Activated naive CD8-positive, alpha-beta T cell treated with anti-CD3 and anti-CD28 coated beads, Interleukin-2, amount 50 U/mL, for 24 hours (primary cell): ENCODE data around the gene CFAP97.

Experiments used
- ATAC-seq: fragments of 150-1000 bp; cut with Tn5 transposase; one replicate; pipeline ENCODE4 v1.10.0; 2021
- DNase-seq: peaks from one replicate; pipeline ENCODE4 v3.0.0; 2021
- H3K27ac Mint-ChIP-seq: one replicate; pipeline ENCODE4 v1.8.0; 2021; ENCODE audit warnings: mild to moderate bottlenecking, mixed read lengths
- H3K27me3 Mint-ChIP-seq: one replicate; pipeline ENCODE4 v1.8.0; 2021; ENCODE audit warnings: mixed read lengths
- H3K36me3 Mint-ChIP-seq: one replicate; pipeline ENCODE4 v1.8.0; 2021; ENCODE audit warnings: low read depth, mixed read lengths
- H3K4me1 Mint-ChIP-seq: one replicate; pipeline ENCODE4 v1.8.0; 2021; ENCODE audit warnings: mixed read lengths
- H3K4me3 Mint-ChIP-seq: one replicate; pipeline ENCODE4 v1.8.0; 2021; ENCODE audit warnings: mild to moderate bottlenecking, moderate library complexity, mixed read lengths
- H3K9me3 Mint-ChIP-seq: one replicate; pipeline ENCODE4 v1.8.0; 2021; ENCODE audit warnings: mixed read lengths

CFAP97 gene

DNA sequence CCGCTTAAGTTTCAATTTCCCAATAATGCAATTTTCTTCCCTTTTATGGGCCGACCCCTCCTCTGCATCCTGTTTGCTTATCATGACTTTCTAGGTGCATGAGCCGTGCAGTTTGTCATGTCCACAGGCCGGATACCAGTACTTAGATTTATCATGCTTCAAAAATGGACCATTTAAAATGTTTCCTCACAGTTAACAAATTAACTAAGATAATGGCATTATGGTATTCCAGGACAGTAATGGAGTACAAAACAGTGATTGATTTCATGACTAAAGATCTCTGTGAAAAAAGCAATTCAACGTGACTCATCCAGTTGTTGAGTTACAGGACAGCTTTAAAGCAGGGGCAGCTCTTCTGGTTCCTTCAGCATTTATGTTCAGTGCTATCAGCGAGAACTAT, 28.6 kb upstream of the CFAP97 start:
- H3K4me3 Mint-ChIP-seq = no peak overlapping the region
- H3K27me3 Mint-ChIP-seq = no peaks in the 10 kb centered on the region
- peaks cover 1% of the 10 kb centered on the region for H3K36me3 Mint-ChIP-seq
- no peaks in the 10 kb centered on the region for H3K9me3 Mint-ChIP-seq
- peaks cover 11% of the 10 kb centered on the region for H3K4me1 Mint-ChIP-seq
- no peak for ATAC-seq
- DNase-seq = no peak
- H3K27ac Mint-ChIP-seq = no peak overlapping the region

DNA sequence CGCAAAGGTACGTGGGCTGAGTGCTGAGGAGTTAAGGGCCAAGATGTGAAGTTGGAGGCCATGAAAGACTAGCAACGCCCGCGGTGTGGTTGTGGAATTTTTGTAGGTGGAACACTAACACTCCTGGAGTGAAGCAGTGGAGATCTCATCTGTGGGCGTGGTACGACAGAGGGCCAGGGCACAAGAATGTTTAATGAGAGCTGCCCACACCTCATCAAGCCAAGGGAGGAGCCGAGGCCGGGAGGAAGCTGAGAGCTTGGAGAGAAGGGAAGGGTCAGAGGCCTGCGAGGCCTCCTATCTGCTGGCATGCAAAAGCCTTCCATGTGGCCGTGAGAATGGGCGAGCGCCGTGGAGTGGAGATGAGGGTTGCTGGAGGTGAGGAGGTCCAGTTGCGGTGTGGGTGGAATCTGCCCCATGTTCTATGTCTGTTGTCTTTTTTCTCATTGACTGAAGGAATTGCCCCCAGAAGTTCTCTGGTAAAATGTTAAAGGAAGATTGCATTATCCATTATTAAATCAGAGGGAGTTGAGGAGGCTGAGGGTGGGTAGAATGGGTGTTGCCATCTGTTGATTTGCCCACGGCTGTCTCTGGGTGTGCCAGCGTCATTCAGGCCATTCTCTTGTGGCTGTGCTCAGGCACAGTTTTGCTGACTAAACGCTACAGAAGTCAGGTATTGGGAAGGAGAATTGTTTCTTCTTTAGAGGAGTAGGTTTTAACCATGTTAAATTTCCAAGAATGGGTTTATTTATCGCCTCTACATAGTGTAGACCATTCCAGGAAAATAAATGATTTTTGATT, 25.4 kb upstream of the CFAP97 start:
- Mint-ChIP-seq H3K36me3 (no peaks in the 10 kb centered on the region), H3K9me3 (no peaks in the 10 kb centered on the region), H3K27ac (no peak overlapping the region), H3K4me1 (peaks cover 10% of the 10 kb centered on the region), H3K27me3 (no peaks in the 10 kb centered on the region), H3K4me3 (no peak overlapping the region)
- no peak for DNase-seq
- ATAC-seq = no peak

DNA sequence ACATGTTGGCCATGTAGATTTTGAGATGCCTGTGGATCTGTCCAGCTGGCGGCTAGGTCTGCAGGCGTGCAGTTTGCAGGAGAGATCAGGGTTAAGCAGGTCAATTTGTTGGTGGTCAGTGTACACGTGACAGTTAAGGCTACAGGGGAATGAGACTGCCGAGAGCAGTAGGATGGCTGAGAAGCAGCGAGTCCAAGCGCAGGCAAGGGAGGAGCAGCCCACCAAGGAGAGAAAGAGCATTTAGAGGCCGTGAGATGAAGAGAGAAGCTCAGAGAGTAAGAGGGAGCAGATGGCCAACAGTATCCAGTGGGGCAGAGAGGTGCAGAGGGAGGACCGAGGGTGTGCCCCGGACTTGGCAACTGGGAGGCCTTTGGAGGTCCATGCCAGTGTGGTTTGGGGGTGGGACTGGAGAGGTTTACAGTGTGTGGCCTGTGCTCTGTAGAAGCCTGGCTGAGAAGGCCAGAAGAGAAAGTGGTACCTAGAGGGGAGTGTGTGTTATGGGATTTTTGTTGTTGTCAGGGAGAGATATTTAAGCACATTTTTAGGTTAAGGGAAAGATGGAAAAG, 24.0 kb upstream of the CFAP97 start:
- Mint-ChIP-seq H3K36me3 (no peaks in the 10 kb centered on the region), H3K4me3 (no peak overlapping the region), H3K4me1 (peaks cover 10% of the 10 kb centered on the region), H3K27ac (no peak overlapping the region), H3K9me3 (no peaks in the 10 kb centered on the region), H3K27me3 (no peaks in the 10 kb centered on the region)
- DNase-seq (no peak), ATAC-seq (no peak)

DNA sequence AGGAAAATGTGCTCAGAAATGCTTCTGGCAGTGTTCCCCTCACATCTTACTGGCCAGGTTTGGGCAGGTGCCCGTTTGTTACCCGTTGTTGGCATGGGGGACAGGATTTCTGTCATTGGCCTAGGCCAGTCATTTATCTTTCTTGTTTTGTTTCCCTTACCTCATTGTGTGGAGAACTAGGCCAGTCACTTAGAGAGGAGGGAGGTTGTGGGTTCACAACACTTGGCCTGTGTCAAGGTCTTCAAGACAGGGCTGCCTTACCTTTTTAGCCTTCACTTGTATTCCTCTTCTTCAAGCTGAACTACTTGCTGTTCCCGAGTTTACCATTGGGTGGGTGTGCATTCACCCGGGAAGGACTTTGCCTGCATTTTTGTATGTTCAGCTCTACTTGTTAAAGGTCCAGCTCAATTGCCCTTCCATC, 23.3 kb upstream of the CFAP97 start:
- Mint-ChIP-seq H3K9me3 (no peaks in the 10 kb centered on the region), H3K27ac (no peak overlapping the region), H3K36me3 (no peaks in the 10 kb centered on the region), H3K4me3 (no peak overlapping the region), H3K4me1 (peaks cover 7% of the 10 kb centered on the region), H3K27me3 (no peaks in the 10 kb centered on the region)
- ATAC-seq (no peak), DNase-seq (no peak)

GRCh38 chr4:185225940-185226339, 22.1 kb upstream of the CFAP97 start:
- peaks cover 5% of the 10 kb centered on the region for H3K9me3 Mint-ChIP-seq
- peaks cover 5% of the 10 kb centered on the region for H3K36me3 Mint-ChIP-seq
- DNase-seq (no peak), ATAC-seq (no peak)
- H3K27ac Mint-ChIP-seq = no peak overlapping the region
- H3K4me1 Mint-ChIP-seq = peaks cover 2% of the 10 kb centered on the region
- no peak overlapping the region for H3K4me3 Mint-ChIP-seq
- no peaks in the 10 kb centered on the region for H3K27me3 Mint-ChIP-seq

DNA sequence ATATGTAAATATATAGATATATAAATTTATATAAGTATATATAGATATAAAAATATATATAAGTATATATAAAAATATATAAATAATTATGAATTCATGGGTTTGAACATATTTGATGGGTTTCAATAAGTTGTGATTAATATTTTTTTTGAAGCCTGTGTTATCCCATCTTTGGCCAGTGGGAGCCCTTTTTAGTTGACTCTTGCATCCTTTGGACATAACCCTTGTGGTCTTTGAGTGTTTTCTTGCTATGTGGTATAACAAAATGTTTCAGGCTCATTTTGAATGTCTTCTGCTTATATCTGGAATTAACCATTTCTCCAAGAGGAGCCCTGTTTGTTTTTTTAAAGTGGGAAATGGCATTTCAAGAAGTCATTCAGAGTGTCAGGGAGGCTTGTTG, 20.8 kb upstream of the CFAP97 start:
- Mint-ChIP-seq H3K4me3 (no peak overlapping the region), H3K9me3 (peaks cover 5% of the 10 kb centered on the region), H3K36me3 (peaks cover 5% of the 10 kb centered on the region), H3K27me3 (no peaks in the 10 kb centered on the region), H3K27ac (no peak overlapping the region), H3K4me1 (peaks cover 6% of the 10 kb centered on the region)
- no peak for DNase-seq
- ATAC-seq = no peak

GRCh38 chr4:185222598-185222997, 18.8 kb upstream of the CFAP97 start:
- Mint-ChIP-seq H3K9me3 (peaks cover 5% of the 10 kb centered on the region), H3K4me3 (no peak overlapping the region), H3K36me3 (peaks cover 5% of the 10 kb centered on the region), H3K4me1 (peaks cover 8% of the 10 kb centered on the region), H3K27me3 (no peaks in the 10 kb centered on the region), H3K27ac (no peak overlapping the region)
- DNase-seq (no peak), ATAC-seq (no peak)

DNA sequence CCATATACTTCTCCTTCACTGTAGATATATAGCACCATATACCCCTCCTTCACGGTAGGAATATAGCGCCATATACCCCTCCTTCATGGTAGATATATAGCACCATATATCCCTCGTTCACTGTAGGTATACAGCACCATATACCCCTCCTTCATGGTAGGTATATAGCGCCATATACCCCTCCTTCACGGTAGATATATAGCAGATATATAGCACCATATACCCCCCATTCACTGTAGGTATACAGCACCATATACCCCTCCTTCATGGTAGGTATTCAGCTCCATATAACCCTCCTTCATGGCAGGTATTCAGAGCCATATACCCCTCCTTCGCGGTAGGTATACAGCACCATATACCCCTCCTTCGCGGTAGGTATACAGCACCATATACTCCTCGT, 18.1 kb upstream of the CFAP97 start:
- H3K9me3 Mint-ChIP-seq = peaks cover 5% of the 10 kb centered on the region
- H3K4me1 Mint-ChIP-seq = peaks cover 11% of the 10 kb centered on the region

DNA sequence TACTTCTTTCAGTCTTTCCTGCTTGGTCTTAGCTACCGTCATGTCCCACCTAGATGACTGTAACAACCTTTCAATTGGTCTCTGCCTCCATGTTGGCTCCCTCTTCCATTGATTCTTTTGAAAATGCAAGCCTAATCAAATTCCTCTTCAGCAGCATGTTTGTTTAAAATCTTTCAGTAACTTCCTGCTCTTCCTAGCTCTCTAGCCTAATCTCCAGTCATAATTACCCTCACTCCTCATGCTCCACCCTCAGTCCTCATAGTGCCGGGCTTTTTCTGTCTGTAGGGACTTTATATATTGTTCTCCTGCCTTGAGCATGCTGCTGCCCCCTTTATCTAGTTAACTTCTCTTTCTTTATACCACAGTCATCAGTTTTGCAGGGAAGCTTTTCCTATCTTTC, 17.7 kb upstream of the CFAP97 start:
- ATAC-seq (no peak), DNase-seq (no peak)
- peaks cover 5% of the 10 kb centered on the region for H3K36me3 Mint-ChIP-seq
- H3K4me3 Mint-ChIP-seq = no peak overlapping the region
- no peak overlapping the region for H3K27ac Mint-ChIP-seq
- no peaks in the 10 kb centered on the region for H3K27me3 Mint-ChIP-seq
- peaks cover 13% of the 10 kb centered on the region for H3K4me1 Mint-ChIP-seq
- peaks cover 5% of the 10 kb centered on the region for H3K9me3 Mint-ChIP-seq

More for the DNA sequence above, 18.1 kb upstream of the CFAP97 start:
- Mint-ChIP-seq H3K36me3 (peaks cover 5% of the 10 kb centered on the region), H3K27me3 (no peaks in the 10 kb centered on the region), H3K4me3 (no peak overlapping the region), H3K27ac (no peak overlapping the region)
- ATAC-seq = no peak
- DNase-seq = no peak

DNA sequence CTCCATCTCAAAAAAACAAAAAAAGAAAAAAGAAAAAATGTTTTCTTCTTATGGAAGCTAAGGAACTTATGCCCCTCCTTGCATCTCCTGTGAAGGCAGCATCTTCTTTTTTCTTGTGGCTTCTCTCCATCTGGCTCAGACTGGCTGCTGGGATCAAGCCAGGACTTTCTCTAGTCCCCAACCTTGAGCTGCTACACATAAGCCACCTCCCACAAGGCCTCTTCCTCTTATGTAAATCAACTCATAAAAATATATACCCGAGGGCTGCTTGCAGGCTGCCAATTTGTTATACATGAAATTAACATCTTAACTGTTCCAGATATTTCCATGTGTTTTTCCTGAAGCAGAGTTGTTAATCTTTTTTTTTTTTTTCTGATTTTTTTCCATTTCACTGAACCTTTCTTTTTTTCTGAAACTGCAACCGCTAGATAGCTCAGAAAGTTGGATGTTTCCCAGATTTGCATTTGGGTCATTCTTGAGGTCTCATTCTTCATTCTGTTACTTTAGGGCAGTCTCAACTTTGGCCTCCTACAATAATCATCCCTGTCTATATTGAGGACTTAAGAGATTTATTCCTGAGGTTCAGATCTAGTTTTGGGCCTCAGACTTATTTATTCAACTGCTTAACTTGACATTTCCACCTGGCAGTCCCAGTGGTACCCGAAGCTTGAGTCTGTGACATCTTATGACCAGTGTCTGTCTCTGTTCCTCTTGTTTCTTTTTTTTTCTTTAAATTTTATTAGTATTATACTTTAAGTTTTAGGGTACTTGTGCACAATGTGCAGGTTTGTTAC, 15.9 kb upstream of the CFAP97 start:
- Mint-ChIP-seq H3K4me3 (no peak overlapping the region), H3K27ac (no peak overlapping the region), H3K4me1 (peaks cover 18% of the 10 kb centered on the region), H3K27me3 (no peaks in the 10 kb centered on the region), H3K36me3 (peaks cover 5% of the 10 kb centered on the region), H3K9me3 (peaks cover 5% of the 10 kb centered on the region)
- no peak for ATAC-seq
- DNase-seq = no peak

GRCh38 chr4:185218312-185218711, 14.5 kb upstream of the CFAP97 start:
- H3K27ac Mint-ChIP-seq = no peak overlapping the region
- no peak overlapping the region for H3K4me3 Mint-ChIP-seq
- no peaks in the 10 kb centered on the region for H3K27me3 Mint-ChIP-seq
- H3K36me3 Mint-ChIP-seq = peaks cover 5% of the 10 kb centered on the region
- ATAC-seq (no peak), DNase-seq (no peak)
- peaks cover 27% of the 10 kb centered on the region for H3K4me1 Mint-ChIP-seq
- H3K9me3 Mint-ChIP-seq = peaks cover 5% of the 10 kb centered on the region

- Mint-ChIP-seq H3K4me1 (peaks cover 35% of the 10 kb centered on the region), H3K4me3 (no peak overlapping the region), H3K27me3 (no peaks in the 10 kb centered on the region)
These were observed 13.7 kb upstream of the CFAP97 start for GRCh38 chr4:185217408-185217975.

DNA sequence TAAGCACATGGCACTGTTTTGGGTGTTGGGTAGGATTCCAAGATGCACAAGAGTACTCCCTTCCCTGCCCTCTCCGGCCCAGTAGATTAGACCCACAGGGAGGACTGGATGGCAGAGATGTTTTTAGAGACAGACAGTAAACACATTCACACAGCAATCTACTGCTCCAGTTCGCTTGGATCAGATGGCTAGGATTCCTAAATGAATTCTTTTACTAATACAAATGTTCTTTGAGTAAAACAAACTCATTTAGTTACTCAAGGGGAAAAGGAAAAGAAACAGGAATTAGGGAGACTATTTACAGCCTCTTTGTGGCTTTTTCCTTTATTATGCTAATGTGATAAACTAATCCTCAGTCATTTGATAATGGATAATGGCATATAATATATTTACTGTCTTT, 11.5 kb upstream of the CFAP97 start:
- DNase-seq (no peak), ATAC-seq (no peak)
- H3K4me3 Mint-ChIP-seq = no peak overlapping the region
- H3K36me3 Mint-ChIP-seq = peaks cover 2% of the 10 kb centered on the region
- peaks cover 6% of the 10 kb centered on the region for H3K27me3 Mint-ChIP-seq
- no peaks in the 10 kb centered on the region for H3K9me3 Mint-ChIP-seq
- H3K27ac Mint-ChIP-seq = no peak overlapping the region
- peaks cover 51% of the 10 kb centered on the region for H3K4me1 Mint-ChIP-seq

More at GRCh38 chr4:185217408-185217975, 13.7 kb upstream of the CFAP97 start:
- no peak for DNase-seq
- H3K36me3 Mint-ChIP-seq = peaks cover 7% of the 10 kb centered on the region
- no peak overlapping the region for H3K27ac Mint-ChIP-seq
- H3K9me3 Mint-ChIP-seq = peaks cover 5% of the 10 kb centered on the region
- ATAC-seq = no peak

DNA sequence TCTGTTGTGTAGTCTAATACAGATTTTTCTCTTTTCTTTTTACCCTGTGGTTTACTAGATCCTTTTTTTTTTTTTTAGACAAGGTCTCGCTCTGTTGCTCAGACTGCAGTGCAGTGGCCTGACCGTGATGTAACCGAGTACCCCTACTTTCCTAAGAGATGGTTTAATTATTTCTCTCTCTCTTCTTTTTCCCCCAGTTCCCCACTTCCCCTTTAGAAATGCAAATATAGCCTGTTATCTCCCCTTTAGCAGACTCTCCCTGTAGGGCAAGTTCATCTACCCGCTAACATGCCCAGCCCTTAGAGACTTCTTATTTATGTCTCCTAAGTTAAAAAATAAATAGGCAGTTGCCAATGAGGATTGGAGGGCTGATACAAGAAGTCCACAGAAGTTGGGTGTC, 10.1 kb upstream of the CFAP97 start:
- Mint-ChIP-seq H3K27ac (no peak overlapping the region), H3K36me3 (peaks cover 2% of the 10 kb centered on the region), H3K4me3 (no peak overlapping the region), H3K27me3 (peaks cover 6% of the 10 kb centered on the region), H3K4me1 (peaks cover 48% of the 10 kb centered on the region), H3K9me3 (no peaks in the 10 kb centered on the region)
- no peak for DNase-seq
- no peak for ATAC-seq
